Vagina (tissue), 2 donors: ENCODE results near the gene STEAP3. TPM values are rescaled to one million over a fixed set of nuclear protein-coding genes. Genes with fewer than 3 reads are reported as not detected.

Experiments
- DNase-seq, 2 donors: peaks; one replicate each; pipeline ENCODE4 v3.0.0-alpha.2; 2017; ENCODE audit errors: extremely low spot score in 2 of 2
- H3K27ac ChIP-seq: fragments of 200-600 bp; sonication (generic); one replicate; pipeline ENCODE4 v1.5.1; 2019
- H3K27me3 ChIP-seq: fragments of 200-600 bp; sonication (generic); one replicate; pipeline ENCODE4 v1.5.1; 2019
- H3K36me3 ChIP-seq, 2 donors: fragments of 200-600 bp; sonication (generic); one replicate each; pipeline ENCODE4 v1.5.1; 2017 to 2019
- H3K4me1 ChIP-seq: fragments of 200-600 bp; sonication (generic); one replicate; pipeline ENCODE4 v1.5.1; 2019
- H3K4me3 ChIP-seq, 2 donors: fragments of 200-600 bp; sonication (generic); 1 replicate in 1 of 2; 2 replicates in 1 of 2; pipeline ENCODE4 v1.5.1; 2016 to 2019
- H3K9me3 ChIP-seq: fragments of 200-600 bp; sonication (generic); one replicate; pipeline ENCODE4 v1.5.1; 2019
- CTCF ChIP-seq, 3 experiments: fragments of 450-650 bp in 2 of 3; fragments of 200-600 bp in 1 of 3; sonication (generic) in 1 of 3; IDR thresholded peaks; one replicate each; pipeline ENCODE4 v1.5.1; 2017 to 2019; ENCODE audit warnings: antibody characterized with exemption in 3 of 3, mild to moderate bottlenecking in 2 of 3, moderate library complexity in 2 of 3
- POLR2A ChIP-seq, 2 donors: fragments of 450-650 bp; IDR thresholded peaks; one replicate each; pipeline ENCODE4 v1.6.1; 2017; ENCODE audit warnings: antibody characterized with exemption in 2 of 2, mild to moderate bottlenecking in 2 of 2, moderate library complexity in 2 of 2
- POLR2AphosphoS5 ChIP-seq, 2 donors: sonication (generic); formaldehyde crosslinking; IDR thresholded peaks; one replicate each; pipeline ENCODE4 v1.9.0; 2017; ENCODE audit warnings: antibody characterized with exemption in 2 of 2, mild to moderate bottlenecking in 2 of 2, low read depth in 1 of 2; ENCODE audit not compliant: insufficient read depth in 1 of 2
- intact Hi-C: fragments of 100-400 bp; cut with DNase I; formaldehyde crosslinking; loops from one replicate; pipeline ENCODE4 v1.15.1; 2023
- total RNA-seq: library from RNA; depleted of rRNA; stranded (reverse); fragments of >200 nt; gene quantifications from one replicate; pipeline ENCODE4 v1.2.3, GENCODE V29; 2016

Gene STEAP3
- total RNA-seq, 1 donor from 2014 or later = 22.1 TPM

GRCh38 chr2:119195001-119195400 is 28.6 kb upstream of the STEAP3 start:
- no peak for TF ChIP-seq POLR2A (IDR thresholded peaks at IDR 0.05)
- no peak for TF ChIP-seq POLR2AphosphoS5 (IDR thresholded peaks at IDR 0.05; ENCODE audit: insufficient read depth in 1 of 2, low read depth in 1 of 2)
- no peak for TF ChIP-seq CTCF (IDR thresholded peaks at IDR 0.05)
- H3K27me3 ChIP-seq = no peaks in the 10 kb centered on the region
- intact Hi-C loops = no loop called here
- H3K27ac ChIP-seq = no peak overlapping the region
- H3K9me3 ChIP-seq = no peaks in the 10 kb centered on the region
- no peaks in the 10 kb centered on the region for H3K4me1 ChIP-seq
- no peaks in the 10 kb centered on the region for H3K36me3 ChIP-seq
- no peak overlapping the region for H3K4me3 ChIP-seq
- DNase-seq = no peak

DNA sequence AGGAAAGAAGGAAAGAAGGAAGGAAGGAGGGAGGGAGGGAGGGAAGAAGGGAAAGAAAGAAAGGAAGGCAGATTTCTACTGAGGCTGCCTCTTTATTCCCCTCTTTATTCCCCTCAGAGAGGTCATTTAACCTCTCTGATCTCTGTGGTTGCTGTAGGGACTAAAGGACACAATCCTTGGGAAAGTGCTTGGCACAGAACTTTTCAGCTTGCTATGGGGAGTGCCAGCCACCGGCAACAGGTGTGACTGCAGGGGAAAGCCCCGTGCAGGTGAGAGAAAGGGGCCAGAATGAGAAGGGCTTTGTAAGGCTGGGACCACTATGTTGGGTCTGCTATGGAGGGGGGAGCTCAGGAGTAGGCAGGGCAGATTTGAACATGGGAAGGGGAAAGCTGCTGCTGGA is 27.7 kb upstream of the STEAP3 start:
- Histone ChIP-seq H3K27me3 (no peaks in the 10 kb centered on the region), H3K27ac (no peak overlapping the region), H3K9me3 (no peaks in the 10 kb centered on the region), H3K36me3 (no peaks in the 10 kb centered on the region), H3K4me3 (no peak overlapping the region), H3K4me1 (no peaks in the 10 kb centered on the region)
- no peak for TF ChIP-seq POLR2AphosphoS5 (IDR thresholded peaks at IDR 0.05; ENCODE audit: insufficient read depth in 1 of 2, low read depth in 1 of 2)
- TF ChIP-seq CTCF (IDR thresholded peaks at IDR 0.05) = no peak
- TF ChIP-seq POLR2A (IDR thresholded peaks at IDR 0.05) = no peak
- DNase-seq = no peak
- intact Hi-C loops = no loop called here

GRCh38 chr2:119196301-119197125 is 27.1 kb upstream of the STEAP3 start:
- Histone ChIP-seq H3K4me3 (no peak overlapping the region), H3K36me3 (no peaks in the 10 kb centered on the region), H3K9me3 (no peaks in the 10 kb centered on the region), H3K27me3 (no peaks in the 10 kb centered on the region), H3K4me1 (no peaks in the 10 kb centered on the region), H3K27ac (no peak overlapping the region)
- TF ChIP-seq POLR2A (IDR thresholded peaks at IDR 0.05) = no peak
- TF ChIP-seq CTCF (IDR thresholded peaks at IDR 0.05) = no peak
- TF ChIP-seq POLR2AphosphoS5 (IDR thresholded peaks at IDR 0.05; ENCODE audit: insufficient read depth in 1 of 2, low read depth in 1 of 2) = no peak
- intact Hi-C loops = no loop called here
- DNase-seq = no peak

DNA sequence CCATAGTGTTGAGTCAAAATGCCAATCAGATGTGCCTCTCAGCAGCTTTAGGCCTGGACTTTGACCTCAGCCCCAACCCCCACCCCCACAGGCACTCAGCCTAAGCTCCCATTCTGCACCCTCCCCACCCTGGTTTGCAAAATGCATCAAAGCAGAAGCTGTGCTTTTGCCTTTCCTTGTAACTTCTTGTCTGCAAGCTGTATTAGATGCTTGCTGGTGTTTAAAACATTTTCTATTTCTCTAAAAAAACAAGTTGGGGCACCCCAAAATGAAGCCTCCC is 26.6 kb upstream of the STEAP3 start:
- H3K9me3 ChIP-seq = no peaks in the 10 kb centered on the region
- no peak for DNase-seq
- H3K27ac ChIP-seq = no peak overlapping the region
- no peaks in the 10 kb centered on the region for H3K36me3 ChIP-seq
- no peak overlapping the region for H3K4me3 ChIP-seq
- no peaks in the 10 kb centered on the region for H3K4me1 ChIP-seq
- intact Hi-C loops = no loop called here
- no peaks in the 10 kb centered on the region for H3K27me3 ChIP-seq
- no peak for TF ChIP-seq POLR2AphosphoS5 (IDR thresholded peaks at IDR 0.05; ENCODE audit: insufficient read depth in 1 of 2, low read depth in 1 of 2)
- TF ChIP-seq CTCF (IDR thresholded peaks at IDR 0.05) = no peak
- TF ChIP-seq POLR2A (IDR thresholded peaks at IDR 0.05) = no peak

DNA sequence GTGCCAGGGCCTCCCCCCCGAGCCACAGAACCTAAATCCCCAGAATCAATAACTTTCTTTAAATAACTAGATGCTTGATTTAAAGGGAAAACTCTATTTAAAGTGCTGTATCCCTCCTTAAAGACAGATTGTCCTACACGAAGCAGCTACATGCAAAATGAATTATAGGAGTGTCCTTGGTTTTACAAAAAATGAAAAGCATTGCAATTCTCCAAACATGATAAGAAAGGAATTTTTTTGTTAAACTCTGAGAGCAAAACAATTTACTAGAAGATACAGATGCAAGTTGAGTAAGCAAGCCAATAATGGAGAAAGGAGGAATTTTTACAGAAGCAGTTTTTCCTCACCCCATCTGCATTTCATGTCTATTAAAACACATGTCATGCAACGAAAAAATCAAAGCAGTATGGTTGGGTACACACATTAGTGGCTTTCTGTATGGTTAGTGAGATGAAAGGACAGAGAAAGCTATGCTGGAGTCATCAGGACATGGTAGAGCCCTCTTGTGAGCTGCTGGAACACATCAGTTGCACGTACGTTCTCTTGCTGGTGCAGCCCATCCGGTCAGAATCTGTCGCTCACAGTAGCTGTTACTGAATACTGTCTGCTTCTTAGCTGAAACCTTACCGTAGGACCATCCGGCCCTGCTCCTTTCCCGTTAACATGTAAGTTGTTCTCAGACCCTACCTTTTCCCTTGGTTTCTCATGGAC is 25.9 kb upstream of the STEAP3 start:
- H3K27ac ChIP-seq = no peak overlapping the region
- no peak overlapping the region for H3K4me3 ChIP-seq
- H3K4me1 ChIP-seq = no peaks in the 10 kb centered on the region
- no peaks in the 10 kb centered on the region for H3K9me3 ChIP-seq
- H3K36me3 ChIP-seq = no peaks in the 10 kb centered on the region
- no peak for TF ChIP-seq POLR2AphosphoS5 (IDR thresholded peaks at IDR 0.05; ENCODE audit: insufficient read depth in 1 of 2, low read depth in 1 of 2)
- TF ChIP-seq CTCF (IDR thresholded peaks at IDR 0.05) = no peak
- no peak for TF ChIP-seq POLR2A (IDR thresholded peaks at IDR 0.05)
- DNase-seq = no peak
- intact Hi-C loops = no loop called here
- H3K27me3 ChIP-seq = no peaks in the 10 kb centered on the region
